ENCODE measurements around the gene PLCXD3.
"Not testable (repeated sequence)": the region's sequence is repeated elsewhere in the genome, so short reads cannot be mapped to it uniquely, and the experiment has no call there.

PLCXD3 gene

DNA sequence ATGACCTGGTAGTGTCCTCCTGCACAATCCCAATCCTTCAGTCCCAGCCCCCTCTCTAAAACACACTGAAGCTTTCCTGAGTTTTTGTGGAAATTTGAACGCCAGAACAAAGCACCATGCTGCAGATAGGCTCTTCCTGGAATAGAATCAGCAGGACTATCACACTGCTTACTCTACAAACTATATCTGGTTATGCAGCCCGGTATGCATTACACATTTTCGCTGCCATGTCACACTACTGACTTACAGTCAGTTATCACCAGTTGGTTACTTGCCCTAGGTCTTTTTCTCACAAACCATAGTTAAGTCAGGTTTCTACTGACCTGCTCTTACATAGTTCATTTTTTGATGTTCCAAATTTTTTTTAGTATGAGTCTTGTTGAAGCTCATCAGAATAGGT is 24.9 kb downstream of the PLCXD3 start:
- no peak for DNase-seq

- DNase-seq = no peak
These were observed 27.7 kb downstream of the PLCXD3 start for GRCh38 chr5:41482715-41483114.

DNA sequence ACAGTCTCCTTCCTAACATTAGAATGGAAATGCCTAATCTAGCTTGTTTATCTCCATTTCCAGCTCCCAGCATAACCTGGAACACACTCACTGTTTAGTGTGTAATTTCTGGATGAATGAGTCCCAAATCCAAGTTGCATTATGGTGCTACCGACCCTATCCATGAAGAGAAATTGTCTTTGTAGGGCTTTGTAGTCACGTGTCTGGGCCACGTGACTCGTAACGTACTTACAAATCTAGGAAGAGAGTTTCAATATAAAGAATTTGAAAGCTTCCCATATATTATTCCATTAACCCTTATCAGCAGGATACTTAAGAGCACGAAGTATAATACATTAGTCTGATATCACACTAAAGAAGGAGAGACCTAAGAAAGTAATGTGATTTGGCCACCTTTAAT is 28.2 kb downstream of the PLCXD3 start:
- DNase-seq = no peak

DNA sequence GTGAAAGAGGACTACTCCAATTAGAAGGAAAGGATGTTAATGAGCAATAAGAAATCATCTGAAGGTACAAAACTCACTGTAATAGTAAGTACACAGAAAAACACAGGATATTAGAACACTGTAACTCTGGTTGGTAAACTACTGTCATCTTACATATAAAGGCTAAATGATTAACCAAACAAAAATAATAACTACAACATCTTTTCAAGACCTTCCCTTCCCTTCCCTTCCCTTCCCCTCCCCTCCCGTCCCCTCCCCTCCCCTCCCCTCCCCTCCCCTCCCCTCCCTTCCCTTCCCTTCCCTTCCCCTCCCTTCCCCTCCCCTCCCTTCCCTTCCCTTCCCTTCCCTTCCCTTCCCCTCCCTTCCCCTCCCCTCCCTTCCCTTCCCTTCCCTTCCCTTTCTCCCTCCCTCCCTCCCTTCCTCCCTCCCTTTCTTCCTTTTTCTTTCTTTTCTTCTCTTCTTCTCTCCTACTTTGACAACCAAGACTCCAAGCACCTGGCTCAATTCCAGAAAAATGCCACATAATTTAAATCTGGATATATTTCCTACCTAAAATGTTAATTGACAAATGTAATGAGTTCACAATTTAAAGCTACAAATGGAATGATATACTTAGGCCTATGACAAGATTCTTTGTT is 38.7 kb downstream of the PLCXD3 start:
- DNase-seq = not testable (repeated sequence)

DNA sequence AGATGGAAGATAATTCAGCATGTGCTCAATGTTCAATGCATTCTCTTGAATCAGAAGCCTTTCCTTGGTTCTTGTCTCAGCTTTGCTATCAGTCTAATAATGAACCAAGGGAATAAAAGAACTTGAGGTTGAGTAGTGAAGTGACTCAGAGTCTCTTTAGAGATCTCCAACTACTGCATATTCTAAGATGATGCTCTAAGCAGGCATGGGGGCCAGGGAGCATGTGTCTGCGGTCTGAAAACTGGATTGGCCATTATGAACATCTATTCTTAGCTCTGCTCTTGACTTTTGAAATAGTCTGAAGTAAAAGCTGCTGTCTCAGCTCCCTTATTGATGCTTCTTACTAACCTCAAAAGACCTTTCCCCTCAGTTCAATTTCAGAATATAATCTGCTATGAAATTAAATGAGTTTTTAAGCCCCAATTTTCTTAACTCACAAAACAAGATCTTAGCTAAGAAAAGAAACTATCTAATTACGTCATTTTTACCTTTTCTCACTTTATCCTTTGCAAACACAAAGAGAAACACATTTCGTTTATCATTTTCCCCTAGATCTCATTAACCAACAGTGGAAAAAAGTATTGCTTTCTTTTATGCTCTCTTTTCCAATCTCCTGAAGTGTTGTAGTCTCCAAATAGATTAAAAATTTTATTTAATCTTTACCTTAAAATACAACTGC is 44.8 kb downstream of the PLCXD3 start:
- no peak for DNase-seq

DNA sequence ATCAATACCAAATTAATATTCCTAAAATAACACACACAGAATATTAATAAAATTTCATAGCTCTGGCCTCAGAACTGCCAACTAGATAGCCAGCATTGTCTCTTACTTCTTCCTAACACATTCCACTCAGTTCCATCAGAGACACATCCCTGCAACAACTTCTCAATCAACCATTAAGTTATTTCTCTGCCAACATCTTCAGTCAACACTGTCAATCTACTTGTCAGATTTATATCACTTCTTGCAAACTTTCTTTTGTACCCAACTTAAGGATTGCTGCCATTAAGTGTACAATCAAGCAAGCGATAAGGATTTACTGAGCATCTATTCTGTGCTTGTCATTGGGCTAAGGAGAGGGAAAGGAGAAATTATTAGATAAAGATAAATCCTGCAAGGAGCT is 50.8 kb downstream of the PLCXD3 start:
- no peak for DNase-seq

- DNase-seq = no peak
These were observed 53.3 kb downstream of the PLCXD3 start for GRCh38 chr5:41457094-41457493.

GRCh38 chr5:41452506-41452905 is 57.9 kb downstream of the PLCXD3 start:
- DNase-seq = no peak

DNA sequence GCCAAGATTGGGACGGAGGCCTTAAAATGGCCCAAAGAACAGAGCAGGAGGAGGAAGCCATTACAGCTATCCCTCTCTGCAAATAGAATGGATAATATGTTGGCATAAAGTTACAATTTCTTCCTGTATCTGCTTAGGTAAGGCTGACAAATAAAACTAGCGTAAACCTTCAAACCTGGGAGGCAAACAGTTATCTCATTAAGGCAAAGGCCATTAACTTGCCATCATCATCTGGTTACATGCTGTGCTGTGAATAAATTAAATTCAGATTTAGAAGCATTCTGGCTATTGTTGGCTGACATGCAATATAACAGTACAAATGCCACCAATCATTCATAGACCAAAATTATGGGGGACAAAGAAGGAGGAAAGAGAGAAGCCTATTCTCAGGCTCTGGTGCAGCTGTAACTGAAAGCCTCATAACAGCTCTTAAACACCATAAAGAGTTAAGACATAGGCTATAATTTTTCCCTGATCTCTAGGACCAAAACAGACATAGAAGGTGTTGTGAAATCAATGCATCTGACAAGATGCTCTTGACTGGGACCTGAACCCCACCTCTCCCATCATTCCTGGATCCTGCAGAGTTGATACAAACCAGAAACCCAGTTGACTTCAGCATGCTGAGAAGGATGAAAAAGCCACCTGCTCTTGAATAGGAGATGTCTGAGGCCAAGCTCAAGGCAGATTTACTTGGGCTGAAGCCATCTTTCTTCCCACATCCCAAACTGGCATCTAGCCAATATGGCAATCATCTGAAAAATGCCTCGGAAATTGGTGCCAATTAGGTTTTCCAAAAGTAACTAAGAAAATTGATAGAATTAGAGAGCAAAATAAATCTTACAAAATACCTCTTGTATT is 62.5 kb downstream of the PLCXD3 start:
- DNase-seq = no peak

GRCh38 chr5:41445937-41446563 is 64.4 kb downstream of the PLCXD3 start:
- no peak for DNase-seq

DNA sequence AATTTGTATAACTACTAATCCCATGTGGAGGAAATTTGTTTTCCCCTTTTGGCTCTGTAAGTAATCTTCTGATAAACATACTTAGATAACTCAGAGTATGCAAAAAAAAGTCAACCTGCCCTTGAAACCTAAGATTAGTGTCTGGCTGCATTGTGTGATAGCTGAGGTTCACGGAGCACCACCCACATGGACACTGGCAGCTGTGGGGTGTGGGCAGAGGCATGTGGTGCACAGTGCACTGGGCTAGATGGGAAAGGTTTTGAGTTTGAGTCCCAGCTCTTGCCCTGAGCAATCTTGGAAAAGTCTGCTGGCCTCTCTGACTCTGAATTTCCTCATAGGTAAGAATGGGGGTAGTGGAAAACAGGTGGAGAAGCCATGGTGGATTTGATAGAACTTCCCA is 75.1 kb downstream of the PLCXD3 start:
- no peak for DNase-seq

- no peak for DNase-seq
These were observed 76.7 kb downstream of the PLCXD3 start for GRCh38 chr5:41433552-41434181.

DNA sequence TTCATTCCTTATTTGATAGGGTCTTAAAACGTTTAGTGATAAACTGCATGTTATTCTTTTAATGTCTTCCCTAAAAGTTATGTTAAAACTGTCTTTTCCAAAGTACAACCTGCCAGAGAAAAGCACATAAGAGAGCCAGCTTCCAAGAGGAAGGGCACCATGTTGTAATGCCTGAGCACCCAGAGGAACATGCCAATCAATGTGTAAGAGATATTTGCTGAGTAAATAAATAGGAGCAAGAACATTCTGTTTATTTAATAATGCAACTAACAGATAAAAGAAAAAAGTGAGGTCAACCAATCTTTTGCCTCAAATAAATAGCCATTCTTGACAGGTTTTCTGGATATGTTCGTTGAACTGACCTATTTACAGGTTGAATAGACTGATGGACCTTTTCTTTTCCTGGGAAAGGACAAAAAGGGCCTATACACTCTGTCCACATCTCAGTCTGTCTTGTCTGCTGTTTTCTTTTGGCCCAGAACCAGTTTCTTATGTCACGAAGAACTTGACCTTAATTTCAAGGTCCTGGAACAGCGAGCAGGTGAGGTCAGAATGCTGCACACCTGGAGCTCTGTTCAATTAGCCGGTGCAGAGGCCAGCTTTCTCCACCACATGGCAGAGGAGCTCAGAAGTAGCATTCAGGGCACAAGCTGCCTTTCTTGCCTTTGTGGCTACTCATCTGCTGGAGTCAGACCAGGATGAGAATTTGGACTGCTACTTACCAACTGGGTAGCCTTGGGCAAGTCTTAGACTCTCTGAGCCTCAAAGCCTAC is 77.7 kb downstream of the PLCXD3 start:
- no peak for DNase-seq

DNA sequence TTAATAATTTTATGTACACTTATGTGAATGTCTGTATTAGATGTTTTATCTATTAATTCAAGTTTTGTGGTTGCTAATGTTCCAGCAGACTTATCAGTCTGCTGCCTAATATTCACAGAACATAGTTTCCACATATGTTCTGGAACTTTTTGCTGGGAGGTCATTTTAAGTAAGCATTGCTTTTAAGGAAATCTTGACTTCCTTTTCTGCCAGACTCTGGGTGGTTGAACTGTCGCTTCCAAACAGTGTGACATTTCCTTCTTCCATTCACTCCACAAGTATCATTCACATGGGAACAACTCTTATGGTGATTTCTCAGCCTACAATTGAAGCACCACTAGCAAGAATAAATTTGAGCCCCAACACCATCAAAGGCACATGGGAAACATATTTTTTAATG is 82.9 kb downstream of the PLCXD3 start:
- no peak for DNase-seq

- no peak for DNase-seq
These were observed 84.7 kb downstream of the PLCXD3 start for GRCh38 chr5:41425736-41426135.

DNA sequence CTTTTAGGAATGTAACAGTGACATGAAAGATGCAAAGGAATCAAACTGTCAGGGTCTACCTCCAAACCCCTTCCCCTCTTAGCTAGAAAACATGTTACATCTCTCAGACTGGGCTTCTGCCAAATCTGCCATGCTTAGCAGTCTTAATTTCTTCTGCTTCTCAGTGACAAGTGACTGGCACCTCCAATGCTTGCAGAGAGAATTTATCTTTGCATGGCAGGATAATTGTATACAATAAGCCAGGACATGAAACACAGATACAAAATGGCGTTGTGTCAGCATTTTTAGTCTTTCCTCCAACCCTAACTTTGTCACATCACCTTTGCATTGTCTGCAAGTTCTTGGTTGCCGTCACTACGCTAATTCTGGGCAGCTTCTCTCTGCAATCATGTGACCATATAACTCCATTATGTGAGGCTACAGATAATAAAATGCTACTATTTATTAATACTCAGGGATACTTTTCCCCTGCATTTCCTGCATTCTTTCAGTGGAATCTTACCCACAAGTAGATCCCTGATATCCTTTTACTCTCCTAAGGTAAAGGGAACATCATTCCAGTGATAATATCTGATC is 89.8 kb downstream of the PLCXD3 start:
- no peak for DNase-seq

- DNase-seq = no peak
These were observed 92.0 kb downstream of the PLCXD3 start for GRCh38 chr5:41418220-41419031.

GRCh38 chr5:41416336-41416735 is 94.1 kb downstream of the PLCXD3 start:
- no peak for DNase-seq

- no peak for DNase-seq
These were observed 95.2 kb downstream of the PLCXD3 start for GRCh38 chr5:41415242-41415641.

- DNase-seq = no peak
These were observed 95.8 kb downstream of the PLCXD3 start for GRCh38 chr5:41414598-41414997.

DNA sequence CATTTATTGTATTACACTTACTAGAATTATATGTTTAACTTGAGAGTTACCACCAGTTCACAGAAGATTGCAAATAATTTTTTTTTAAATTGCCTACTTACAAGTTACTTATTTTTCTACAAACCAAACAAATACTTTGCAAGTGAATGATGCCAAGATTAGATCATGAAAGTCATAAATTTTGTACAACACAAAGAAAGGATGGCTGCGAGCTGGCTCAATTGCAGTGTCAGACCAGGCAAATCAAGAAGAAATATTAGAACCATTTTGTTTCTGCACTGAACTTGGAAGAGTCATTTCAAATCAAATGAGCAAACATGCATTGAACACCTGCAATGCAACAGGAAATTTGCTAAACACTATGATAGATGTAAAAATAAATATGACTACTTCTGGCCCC is 97.3 kb downstream of the PLCXD3 start:
- no peak for DNase-seq

Measured in NCI-H1105 (cell line).